Activated CD4-positive, alpha-beta T cell treated with anti-CD3 and anti-CD28 coated beads, Interleukin-2, amount 50 U/mL, for 1 hour (primary cell): ENCODE results near the gene PBX4.

ENCODE experiments used
- DNase-seq: peaks from one replicate; pipeline ENCODE4 v3.0.0-alpha.2; 2020

PBX4 gene

DNA sequence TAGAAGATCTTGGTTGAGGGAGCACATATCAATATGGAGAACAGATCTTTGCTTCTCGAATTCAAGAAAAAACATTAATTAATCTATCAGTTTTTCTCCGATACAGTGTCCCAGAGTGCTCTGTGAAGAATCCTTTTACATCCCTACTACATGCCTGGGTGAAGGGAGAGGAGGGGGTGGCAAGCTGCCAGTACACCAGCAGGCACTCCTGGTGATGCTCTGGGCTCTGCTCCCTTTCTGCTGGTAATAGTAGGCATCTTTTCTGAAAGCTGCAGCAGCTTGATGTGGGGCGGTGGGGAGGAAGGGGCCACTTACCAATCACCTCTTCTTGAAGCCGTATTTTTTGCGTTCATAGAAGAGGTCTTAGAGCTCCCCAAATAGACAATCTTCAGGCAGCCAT is 30.7 kb downstream of the PBX4 start:
- no peak for DNase-seq

DNA sequence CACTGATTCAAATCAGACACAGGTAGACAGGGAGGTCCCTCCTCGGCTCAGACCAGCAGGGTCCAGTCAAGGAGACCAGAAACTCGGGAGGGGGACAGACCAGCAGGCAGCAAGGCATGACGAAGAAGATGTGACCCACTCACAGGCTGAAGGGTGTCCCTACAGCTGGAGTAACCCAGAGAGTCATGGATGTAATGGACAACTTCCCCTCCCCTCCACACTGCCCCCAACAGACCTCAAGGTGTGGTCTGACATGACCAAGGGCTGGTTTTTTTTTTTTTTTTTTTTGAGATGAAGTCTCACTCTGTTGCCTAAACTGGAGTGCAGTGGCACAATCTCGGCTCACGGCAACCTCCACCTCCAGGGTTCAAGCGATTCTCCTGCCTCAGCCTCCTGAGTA is 34.1 kb downstream of the PBX4 start:
- DNase-seq: no peak

DNA sequence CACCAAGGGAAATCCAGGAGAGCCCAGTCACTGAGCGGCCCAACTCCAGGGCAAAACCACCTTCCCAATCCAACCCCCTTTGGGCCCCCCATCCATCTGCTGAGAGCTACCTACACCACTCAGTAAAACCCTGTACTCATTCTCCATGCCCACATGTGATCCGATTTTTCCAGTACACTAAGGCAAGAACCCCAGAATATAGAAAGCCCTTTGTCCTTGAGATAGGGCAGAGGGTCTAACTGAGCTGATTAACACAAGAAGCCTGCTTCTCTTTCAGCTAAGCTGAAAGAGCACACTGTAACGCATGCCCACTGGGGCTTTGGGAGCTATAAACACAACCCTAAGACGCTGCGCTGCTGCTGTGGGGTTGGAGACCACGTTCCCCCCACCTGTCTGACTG is 36.0 kb downstream of the PBX4 start:
- DNase-seq: no peak

DNA sequence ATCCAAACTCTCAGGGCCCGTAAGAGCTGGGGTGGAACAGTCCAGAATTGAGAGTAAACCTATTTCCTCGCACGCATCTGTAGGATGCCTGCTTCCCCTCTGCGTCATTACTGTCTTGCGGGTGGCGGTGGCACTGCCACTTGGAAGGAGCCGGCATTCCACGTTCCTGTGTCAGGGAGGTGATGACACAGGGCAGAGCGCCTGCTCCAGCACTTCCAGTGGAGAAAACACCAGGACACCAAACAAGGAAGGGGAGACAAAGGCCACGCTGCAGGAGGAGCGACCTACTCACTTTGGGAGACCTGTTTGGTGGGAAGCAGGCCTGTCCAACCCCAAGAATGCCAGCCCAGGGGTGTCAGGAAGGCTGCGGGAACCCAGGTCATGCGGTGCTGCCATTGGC is 37.1 kb downstream of the PBX4 start:
- DNase-seq: no peak

DNA sequence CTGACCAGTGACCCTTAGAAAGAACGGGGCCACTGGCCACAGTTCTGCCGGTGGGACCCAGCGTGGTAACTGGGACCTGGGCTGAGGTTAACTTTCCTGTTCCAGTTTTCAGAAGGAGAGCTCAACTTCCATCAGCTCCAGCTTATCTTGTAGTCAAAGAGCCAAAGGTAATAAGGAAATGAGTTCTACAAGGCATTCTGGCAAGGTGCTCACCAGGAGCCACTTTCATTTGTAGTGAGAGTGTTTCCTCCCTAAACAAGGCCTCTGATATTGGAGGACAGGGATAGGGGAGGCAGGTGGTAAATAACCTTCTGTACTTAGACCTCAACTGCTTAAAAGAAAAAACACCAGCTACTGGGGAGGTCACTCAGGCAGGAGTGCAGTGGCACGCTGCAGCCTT is 38.1 kb downstream of the PBX4 start:
- DNase-seq: no peak

DNA sequence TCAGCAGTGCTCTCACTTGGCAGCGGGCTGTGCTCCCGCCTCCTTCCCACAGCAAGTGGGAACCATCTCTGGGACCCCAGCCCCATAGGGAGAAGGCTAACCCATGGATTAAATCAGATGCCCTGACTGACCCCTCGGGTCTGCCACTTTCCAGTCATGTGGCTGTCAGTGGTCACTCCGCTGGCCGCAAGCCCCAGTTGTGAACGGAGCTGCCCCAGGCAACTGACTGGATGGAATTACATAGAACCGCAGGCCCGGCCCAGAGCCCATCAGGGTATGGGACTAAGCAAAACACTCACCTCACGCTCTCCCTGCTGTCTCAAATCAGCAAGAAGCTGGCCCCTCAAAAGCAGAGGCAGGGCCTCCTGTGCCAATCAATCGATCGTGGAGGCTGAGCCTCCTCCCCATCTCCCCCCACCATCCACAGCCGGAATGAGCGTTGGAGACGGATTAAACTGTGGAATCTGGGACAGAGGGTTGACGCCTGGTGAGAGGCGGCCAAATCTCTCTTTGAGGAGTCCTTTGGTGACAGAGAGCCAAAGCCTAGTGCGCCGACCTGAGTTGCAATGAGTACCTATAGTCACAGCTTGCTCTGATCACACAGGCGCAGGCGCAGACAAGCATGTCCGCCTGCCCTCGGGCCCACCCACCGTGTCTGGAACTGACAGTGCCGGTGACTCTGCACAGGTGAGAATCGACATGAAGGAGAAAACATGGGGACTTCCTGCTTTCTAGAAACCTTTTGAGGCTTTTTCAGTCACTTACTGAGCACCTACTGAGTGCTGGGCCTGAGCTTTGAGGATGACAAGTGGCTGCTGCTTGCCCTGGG is 38.7 kb downstream of the PBX4 start:
- no peak for DNase-seq

DNA sequence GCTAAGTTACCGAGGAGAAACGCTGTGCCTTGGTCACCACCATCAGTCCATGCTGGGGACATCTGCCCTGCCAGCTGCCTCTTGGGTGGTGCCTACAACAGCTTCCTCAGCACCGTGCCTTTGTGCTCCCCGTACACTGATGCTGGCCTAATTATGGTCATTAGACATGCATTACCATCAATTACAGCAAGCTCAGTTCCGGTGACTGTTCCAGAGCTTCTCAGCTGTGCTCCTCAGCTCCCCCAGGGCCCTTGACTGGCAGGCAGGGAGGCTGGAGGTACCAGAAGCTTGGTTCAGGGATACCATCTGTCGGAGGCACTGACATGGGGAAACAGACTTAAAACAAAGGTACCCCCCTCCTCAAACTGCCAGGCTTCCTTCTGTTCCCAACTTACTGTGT is 40.2 kb downstream of the PBX4 start:
- DNase-seq: no peak

DNA sequence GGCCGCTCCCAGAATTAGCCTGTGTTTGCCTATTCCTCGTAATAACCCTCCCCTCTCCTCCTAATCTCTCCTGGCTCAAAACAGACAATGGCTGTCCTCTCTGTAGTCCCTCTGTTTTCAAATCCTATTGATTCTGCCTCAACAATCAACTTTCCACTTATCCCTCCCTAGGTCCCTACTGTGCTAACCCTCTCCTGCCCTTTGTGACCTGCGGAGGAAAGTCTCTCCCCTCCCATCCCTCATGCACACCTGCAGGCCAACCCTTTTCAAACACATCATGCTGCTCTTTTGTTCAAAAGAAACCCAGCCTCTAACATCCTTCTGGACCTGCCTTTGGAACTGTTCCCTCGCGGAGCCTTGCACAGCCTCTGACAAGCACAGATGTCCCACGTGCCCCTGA is 43.1 kb downstream of the PBX4 start:
- no peak for DNase-seq

DNA sequence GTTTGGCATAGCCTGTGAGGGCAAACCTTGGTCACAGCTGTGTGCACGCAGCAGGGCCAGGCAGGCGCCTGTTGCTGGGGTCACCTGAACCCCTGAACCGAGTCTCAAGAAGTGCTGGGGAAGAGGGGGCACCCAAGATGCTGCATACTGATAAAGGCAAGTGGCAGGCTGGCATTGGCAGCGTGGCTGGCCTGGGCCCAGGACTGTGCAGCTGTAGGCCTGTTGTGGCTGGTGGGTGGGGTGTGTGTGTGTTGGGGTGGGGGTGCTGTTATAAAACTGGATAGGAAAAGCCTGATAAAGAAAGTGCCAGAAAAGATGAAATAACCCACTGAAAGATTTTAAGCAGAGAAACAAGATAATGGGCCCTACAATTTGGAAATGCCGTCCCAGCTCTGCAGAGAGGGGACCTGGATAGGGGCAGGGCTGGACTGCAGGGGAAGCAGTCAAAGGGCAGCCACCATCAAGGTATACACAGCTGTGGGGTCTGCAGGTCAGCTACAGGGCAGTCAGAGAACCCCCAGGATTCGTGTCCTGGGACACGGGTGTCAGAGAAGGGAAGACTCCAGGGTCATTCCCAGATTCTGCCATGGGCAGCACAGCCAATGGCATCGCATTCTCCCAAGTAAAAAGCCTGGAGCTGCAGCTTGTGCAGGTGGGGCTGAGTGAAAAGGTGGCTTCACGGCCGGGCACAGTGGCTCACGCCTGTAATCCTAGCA is 47.3 kb downstream of the PBX4 start:
- no peak for DNase-seq

DNA sequence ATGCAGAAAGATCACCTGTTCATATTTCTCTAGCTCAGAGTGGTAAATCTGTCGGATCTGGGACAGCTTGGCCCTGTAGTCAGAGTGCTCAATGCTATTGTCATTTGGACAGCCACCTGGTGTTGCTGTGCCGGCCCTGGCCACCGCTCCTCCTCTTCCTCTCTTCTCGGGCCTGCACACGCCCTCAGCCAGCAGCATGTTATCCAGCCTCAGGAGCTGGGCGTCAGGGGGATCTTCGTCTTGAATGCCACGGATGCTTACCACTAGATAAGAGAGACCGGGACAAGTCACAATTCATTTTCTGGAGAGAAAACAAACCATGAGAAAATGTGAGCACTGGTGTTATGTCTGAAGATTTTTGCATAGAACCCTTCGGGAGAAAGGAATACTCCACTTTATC is 47.9 kb downstream of the PBX4 start:
- DNase-seq: no peak

DNA sequence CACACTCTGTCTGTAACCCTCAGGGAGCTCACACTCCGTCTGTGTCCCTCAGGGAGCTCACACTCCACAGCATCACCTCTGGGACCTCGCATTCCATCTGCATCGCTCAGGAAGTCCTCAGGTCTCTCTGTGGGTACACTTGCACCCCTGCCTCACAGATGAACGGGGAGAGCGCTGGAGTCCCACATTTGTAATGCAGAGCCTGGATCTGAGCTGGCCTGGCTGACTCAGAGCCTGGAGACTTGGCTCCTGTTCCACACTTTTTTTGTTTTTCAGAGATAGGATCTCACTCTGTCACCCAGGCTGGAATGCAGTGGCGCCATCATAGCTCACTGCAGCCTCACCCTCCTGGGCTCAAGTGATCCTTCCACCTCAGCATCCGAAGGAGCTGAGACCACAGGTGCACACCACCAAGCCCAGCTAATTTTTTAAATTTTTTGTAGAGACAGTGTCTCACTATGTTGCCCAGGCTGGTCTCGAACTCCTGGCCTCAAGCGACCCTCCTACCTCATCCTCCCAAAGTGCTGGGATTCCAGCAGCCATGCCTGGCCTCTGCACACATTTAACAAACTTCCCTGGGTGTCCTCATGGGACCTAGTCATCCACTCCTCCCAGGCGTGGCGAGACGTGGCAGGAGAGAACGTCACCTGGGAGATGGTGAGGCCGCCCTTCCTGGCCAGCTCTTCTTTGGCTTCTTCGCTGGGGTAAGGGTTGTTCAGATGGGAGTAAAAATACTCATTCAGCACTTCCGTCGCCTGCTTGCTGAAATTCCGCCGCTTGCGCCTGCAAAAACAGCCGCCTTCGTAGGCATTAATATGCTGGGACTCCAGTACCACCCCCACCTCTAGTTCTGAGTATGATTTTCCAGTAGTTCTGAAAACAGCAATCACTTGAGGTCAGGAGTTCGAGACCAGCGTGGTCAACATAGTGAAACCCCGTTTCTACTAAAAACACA is 49.4 kb downstream of the PBX4 start:
- no peak for DNase-seq

DNA sequence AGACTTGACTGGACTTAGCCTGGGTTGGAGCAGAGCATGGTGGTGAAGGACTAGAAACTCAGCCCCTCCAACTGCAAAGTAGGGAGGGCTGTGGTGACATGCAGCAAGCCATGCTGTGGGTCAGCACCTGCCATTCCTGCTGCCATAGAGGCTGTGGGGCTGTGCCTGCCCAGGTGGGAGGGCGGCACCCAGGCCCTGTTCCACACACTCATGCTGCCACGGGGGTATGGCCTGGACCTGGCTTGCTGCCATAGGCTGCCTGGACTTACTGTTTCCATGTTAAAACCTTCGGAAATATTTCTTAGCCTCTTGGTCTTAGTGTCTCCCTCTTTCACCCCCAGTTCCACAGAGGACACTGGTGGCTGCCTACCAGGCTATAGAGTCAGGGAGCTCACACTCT is 51.1 kb downstream of the PBX4 start:
- no peak for DNase-seq

DNA sequence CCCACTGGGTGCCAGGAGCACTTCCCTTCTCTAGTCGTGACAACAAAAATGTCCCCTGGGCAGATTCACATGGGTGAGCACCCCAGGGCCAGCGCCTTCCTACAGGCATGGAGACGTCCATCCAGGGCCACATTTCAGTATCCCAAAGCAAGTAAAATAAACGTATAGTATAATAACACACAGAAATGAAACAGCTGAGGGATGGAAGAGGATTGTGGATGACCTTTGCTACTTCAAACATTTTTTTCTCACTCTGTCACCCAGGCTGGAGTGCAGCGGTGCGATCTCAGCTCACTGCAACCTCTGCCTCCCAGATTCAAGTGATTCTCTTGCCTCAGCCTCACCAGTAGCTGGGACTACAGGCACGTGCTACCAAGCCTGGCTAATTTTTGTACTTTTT is 52.2 kb downstream of the PBX4 start:
- DNase-seq: no peak

DNA sequence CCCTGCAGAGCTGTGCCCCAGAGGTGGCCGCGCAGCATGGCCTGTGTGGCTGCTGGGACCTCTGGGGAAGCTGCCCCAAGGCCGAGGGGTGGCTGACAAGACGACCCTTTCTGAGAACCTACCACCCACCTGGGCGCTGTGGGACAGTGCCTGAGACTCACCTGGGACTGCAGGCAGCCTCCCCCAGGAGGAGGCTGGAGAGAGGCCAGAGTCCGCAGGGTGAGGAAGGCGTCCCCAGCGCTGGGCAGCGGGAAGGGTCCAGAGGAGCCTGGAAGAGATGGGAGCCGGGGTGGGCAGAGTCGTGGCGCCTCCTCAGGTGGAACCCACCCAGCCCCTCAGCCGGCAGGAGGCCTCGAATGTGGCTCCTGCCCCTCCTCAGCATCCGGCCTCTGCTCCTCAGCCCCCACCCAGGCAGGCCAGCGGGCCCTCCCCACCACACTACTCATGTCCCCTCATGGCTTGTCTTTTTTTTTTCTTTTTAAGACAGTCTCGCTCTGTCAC is 55.1 kb downstream of the PBX4 start:
- no peak for DNase-seq

DNA sequence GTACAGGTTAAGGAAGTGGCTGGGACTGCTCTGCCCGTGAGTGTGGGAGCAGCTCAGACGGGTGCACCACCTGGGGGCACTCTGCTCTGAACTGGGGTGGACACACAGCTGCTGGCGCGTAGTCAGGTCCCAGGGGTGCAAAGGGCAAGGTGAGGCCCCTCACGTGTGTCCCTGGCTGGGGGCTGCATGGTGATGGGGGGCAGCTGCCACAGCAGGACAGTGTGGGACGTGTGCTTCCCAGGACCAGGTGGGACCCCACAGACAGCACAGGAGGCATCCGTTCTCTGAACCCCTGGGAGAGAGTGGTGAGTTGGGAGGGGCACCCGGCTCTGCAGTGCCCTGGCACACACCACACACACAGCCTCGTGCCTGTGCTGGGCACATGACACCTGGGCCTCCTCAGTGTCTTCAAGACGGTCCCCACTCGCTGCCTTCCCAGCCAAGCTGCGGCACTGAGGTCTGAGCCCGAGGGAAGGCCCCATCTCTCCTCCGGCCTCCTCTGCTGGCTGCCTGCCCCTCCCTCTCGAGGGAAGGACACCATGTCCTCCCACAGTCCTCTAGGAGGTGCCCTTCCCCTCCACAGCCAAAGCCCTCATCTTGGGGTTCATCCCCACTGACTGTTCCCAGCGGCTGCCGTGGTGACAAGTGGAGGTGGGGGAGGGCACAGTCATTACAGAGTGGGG is 55.7 kb downstream of the PBX4 start:
- DNase-seq: peak; percentile 37

DNA sequence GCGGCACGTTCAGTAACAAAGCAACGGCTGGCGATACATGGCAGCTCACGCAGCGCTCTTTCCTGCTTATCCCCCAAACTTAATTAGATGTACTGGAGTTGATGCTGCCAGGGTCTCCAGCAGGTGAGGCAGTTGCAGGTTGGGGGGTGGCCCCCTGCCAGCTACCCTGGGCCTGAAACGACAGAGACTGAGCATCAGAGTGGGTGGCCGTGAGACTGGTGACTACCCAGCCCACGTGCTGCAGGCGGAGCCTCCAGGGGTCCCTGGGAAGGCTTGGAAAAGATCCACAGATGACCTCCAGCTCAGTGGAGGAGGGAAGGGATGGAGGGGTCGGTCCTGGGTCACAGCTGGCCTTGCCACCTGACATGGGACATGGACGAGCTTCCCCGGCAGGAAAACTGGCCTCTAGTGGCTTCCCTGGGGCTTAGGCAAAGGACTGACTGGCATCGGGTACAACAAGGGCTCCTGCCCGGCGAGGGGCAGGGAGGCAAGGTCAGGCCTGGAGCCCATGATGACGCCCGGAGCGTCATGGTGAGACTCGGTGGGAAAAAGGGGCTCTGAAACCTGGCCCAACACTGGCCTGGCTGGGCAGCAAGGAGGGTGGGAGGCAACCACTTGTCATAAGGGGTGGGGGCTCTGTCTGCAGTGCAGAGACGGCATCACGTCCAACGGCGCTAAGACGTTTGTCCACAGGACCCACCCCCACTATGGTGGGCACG is 56.4 kb downstream of the PBX4 start:
- no peak for DNase-seq

DNA sequence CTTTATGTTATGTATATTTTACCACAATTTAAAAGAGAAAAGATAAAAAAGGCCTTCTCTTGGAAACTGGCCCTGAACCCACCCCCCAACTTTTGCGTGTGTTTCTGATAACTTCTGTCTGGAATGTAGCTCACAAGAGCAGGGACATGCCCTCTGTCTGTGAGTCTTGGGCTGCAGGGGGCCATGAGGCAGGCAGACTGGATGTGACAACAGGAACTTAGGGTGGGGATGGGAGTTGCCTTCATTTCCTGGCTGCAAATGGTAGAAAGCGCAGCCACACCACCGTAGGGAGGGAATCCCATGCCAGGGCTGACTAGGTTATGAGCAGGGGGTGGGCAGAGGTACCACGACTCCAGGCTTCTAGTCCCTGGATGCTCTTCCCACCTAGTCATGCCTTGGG is 58.6 kb downstream of the PBX4 start:
- no peak for DNase-seq

DNA sequence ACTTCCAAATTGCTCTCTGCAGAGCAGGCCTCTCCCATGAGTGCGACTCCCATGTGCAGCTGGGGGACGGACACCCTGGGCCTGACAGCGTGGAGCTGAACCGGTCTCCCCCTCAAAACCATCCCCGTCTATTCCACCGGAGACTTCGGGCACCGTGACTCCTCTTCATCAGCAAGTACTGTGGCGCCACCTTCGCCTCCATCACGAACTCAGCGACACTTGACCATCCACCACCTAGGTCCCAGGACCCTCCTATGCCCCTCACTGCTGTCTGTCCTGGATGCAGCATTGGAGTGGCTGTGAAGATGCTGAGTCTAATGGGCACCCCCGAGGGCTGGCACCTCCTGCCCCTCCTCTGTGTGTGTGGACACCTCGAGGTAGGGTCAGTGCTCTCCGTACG is 59.9 kb downstream of the PBX4 start:
- DNase-seq: no peak

DNA sequence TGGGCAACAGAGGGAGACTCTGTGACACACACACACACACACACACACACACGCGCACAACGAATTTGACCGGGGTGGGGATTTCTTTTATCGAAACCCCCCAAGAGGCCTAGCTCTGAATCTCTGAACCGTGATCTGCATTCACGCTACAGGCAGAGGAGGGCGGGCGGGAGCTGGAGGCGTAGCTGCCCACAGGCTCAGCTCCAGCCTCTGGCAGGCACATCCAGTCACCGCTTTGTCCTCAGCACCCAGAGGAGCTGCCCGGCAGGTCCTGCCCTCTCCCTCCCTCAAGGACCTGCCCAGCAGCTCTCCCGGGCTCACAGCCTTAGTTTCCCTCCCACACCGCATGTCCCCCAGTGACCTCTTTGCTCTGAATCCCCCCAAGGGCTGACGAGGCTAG is 60.4 kb downstream of the PBX4 start:
- DNase-seq: no peak

DNA sequence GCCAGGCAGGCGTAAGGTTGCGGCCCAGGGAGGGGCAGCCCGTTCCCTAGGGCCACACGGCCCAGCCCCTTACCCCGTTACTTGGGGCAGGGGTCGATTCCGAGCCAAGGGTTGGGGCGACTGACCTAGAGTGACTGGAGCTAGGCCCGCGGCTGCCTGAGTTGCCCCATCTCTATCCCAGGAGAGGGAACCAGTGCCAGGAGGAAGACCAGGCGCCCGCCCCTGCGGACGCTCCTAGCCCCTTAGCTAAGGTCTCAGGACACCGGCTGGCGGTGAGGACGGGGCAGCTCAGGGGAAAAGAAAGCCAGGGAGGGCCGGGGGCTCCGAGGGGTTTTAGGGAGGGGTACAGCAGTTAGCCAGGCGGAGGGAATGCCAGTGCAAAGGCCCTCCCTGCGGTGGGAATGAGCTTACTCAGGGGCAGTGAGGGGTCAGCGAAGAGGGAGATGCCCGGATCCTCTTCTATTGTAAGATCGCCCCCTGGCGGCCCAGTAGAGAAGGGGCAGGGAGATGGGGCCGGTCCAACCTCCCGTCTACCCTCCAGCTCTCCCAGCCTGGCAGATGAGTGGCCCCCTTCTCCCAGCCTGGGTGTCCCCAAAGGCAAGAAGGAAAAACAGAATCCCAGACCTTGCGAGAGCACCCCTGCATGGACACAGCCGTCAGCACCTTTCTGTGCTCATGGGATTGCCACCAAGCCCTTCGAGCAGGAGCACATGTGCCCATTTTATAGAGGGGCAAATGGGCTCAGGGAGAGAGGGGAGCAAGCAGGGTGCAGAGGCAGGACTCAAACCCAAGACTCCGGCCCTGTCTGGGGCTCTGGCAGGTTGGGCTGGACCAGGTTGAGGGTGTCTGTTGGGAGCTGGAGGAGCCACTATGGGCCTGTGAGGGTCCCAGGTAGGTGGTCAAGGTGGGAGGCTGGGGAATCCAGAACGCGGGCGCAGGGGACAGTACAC is 64.1 kb downstream of the PBX4 start:
- peak; percentile 56 for DNase-seq

DNA sequence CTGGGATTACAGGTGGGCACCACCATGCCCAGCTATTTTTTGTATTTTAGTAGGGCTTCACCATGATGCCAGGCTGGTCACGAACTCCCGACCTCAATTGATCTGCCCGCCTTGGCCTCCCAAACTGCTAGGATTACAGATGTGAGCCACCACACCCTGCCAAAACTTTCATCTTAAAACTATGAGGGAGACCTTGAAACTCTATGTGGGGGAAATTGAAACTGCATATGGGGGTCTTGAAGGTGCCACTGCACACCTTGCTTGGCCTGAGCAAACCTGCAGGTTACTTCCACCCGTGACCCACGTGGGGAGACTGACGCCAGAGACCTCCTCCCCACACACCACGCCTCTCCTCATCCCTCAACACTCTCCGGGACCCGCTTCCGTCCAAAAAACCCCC is 64.8 kb downstream of the PBX4 start:
- no peak for DNase-seq
